ENCODE data around the gene TGDS.

TGDS gene

DNA sequence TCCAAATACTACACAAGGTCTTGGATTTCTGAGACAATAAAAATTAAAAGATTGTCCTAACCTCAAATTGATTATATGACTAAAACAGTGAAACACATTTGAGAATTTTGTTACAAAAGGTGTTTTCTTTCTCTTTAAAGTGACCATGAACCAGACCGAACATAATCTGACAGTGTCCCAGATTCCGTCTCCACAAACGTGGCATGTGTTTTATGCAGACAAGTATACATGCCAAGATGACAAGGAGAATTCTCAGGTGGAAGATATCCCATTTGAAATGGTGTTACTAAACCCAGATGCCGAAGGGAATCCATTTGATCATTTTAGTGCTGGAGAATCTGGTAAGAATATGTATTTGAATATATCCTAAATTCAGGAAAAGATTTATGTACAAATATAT lies 16.1 kb upstream of the TGDS start:
- Mint-ChIP-seq H3K4me3 (no peak overlapping the region), H3K4me1 (ENCODE audit: low read depth) (peaks cover 5% of the 10 kb centered on the region), H3K36me3 (ENCODE audit: low read depth) (peaks cover 18% of the 10 kb centered on the region), H3K27me3 (no peaks in the 10 kb centered on the region), H3K27ac (no peak overlapping the region), H3K9me3 (no peaks in the 10 kb centered on the region)
- intact Hi-C loops (cut with micrococcal nuclease): no loop called here

DNA sequence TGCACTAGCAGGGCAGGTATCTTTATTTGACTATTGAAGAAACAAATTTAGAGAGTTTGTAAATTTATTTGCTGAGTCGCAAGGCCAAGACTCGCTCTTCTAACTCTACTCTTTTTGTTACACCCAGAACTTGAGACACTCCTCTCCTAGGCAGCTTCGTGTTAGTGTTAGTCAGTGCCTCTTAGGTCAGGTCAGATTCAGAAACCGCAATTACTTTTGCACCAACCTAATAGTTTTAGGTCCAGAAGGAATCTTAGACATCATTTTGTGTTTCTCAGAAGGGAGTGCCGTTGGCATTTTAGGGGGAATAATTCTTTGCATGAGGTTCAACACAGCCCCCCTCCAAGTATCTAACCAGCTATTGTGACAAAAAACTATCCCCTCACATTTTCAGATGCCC lies 14.5 kb upstream of the TGDS start:
- H3K27ac Mint-ChIP-seq: no peak overlapping the region
- no peaks in the 10 kb centered on the region for H3K9me3 Mint-ChIP-seq
- H3K36me3 Mint-ChIP-seq (ENCODE audit: low read depth): peaks cover 31% of the 10 kb centered on the region
- intact Hi-C loops (cut with micrococcal nuclease): no loop called here
- H3K27me3 Mint-ChIP-seq: no peaks in the 10 kb centered on the region
- H3K4me3 Mint-ChIP-seq: no peak overlapping the region
- peaks cover 13% of the 10 kb centered on the region for H3K4me1 Mint-ChIP-seq (ENCODE audit: low read depth)

DNA sequence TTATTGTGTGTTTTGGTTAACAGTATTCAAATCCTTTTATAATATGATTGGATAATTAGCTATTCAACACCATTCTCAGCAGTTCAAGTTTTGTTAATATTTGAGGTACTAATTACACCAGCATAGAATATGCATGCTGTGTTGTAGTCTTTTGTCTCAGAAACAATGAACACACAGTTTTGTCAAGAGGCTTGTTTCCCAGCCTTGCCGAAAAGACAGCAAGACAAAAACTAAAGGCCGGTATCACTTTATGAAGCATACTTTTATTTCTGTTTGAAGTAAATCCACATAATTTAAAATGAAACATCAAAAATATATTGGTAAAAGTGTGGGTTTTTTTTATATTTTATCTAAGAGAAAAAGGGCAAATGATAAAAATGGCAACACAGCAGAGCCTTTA lies 13.2 kb upstream of the TGDS start:
- Mint-ChIP-seq H3K4me3 (no peak overlapping the region), H3K9me3 (no peaks in the 10 kb centered on the region), H3K27ac (no peak overlapping the region), H3K4me1 (ENCODE audit: low read depth) (peaks cover 13% of the 10 kb centered on the region), H3K27me3 (no peaks in the 10 kb centered on the region), H3K36me3 (ENCODE audit: low read depth) (peaks cover 31% of the 10 kb centered on the region)
- intact Hi-C loops (cut with micrococcal nuclease): no loop called here

DNA sequence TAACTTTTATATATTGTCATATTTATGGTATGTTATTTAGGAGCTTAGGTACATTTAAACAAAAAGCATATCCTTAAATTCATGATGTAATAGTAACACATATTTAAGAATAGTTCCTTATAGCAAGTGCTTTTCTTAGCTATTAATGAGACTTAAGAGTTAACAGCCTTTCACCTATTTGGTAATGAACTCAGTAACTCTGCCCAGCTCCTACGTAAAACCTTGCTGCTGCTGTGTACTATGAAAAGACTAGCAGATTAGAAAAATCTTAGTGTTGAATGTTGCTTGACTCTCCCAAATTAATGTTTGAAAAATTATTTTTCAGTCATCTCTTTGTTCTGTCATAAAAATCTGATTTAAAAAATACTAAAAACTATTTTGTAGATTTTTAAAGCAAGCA lies 12.6 kb upstream of the TGDS start:
- H3K36me3 Mint-ChIP-seq (ENCODE audit: low read depth): peaks cover 31% of the 10 kb centered on the region
- no peaks in the 10 kb centered on the region for H3K9me3 Mint-ChIP-seq
- no peak overlapping the region for H3K27ac Mint-ChIP-seq
- peaks cover 13% of the 10 kb centered on the region for H3K4me1 Mint-ChIP-seq (ENCODE audit: low read depth)
- intact Hi-C loops (cut with micrococcal nuclease): no loop called here
- no peaks in the 10 kb centered on the region for H3K27me3 Mint-ChIP-seq
- no peak overlapping the region for H3K4me3 Mint-ChIP-seq

DNA sequence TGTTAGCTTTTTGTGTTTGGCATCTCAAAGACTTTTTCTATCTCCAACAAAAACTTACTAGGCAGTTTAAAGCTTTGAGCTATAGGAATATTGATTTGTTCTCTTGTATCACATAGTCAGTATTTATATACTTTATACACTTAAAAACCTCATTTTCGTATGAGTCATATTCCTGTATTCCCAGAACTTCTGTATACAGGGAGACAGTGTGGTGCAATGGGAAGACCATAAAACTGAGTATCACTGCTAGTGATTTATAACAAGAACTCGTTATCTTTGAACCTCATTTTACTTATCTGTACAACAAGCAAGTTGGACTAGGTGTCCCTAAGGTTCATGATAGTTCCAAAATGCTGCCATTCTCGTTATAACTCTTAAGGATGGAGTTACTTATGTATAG lies 12.0 kb upstream of the TGDS start:
- Mint-ChIP-seq H3K4me1 (ENCODE audit: low read depth) (peaks cover 15% of the 10 kb centered on the region), H3K9me3 (no peaks in the 10 kb centered on the region), H3K4me3 (no peak overlapping the region), H3K27me3 (no peaks in the 10 kb centered on the region), H3K36me3 (ENCODE audit: low read depth) (peaks cover 31% of the 10 kb centered on the region), H3K27ac (no peak overlapping the region)
- intact Hi-C loops (cut with micrococcal nuclease): no loop called here

DNA sequence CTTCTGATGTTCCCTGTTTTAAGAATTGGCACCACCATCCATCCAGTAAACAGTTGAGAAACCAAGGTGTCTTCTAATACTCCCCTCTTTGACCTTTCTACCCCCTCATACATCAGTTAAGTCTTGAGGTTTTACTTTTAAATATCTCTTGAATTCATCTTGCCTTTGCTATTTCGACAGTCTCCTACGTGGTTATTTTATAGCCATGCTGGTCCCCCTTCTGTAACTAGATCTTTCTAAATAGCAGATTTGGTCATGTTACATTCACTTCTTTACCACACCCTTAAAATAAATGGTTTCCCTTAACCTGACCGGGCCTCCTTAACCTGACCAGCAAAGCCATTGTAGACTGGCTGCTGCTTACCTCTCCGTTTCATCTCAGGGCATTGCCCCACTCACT lies 11.1 kb upstream of the TGDS start:
- Mint-ChIP-seq H3K36me3 (ENCODE audit: low read depth) (peaks cover 31% of the 10 kb centered on the region), H3K27me3 (no peaks in the 10 kb centered on the region), H3K9me3 (no peaks in the 10 kb centered on the region), H3K4me3 (no peak overlapping the region), H3K27ac (no peak overlapping the region), H3K4me1 (ENCODE audit: low read depth) (peaks cover 20% of the 10 kb centered on the region)
- intact Hi-C loops (cut with micrococcal nuclease): no loop called here

DNA sequence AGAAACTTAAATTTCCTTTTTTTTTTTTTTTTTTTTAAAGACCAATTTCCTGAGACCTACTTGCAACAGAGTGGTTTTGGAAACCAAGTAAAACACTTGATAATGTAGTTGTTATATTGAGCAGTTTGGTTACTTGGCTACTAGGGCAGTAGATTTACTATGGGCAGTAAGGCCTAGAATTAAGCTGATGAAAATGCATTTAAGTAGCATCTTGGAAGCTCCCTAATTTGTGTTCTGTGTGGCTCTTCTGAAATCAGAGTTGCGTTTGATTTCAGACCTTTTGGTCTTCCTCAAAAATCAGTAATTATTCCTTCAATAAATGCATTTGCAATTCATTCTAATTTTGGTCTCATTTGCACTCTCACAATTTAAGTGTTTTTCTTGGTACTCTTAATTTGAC lies 6.5 kb upstream of the TGDS start:
- H3K27me3 Mint-ChIP-seq: peaks cover 5% of the 10 kb centered on the region
- H3K4me1 Mint-ChIP-seq (ENCODE audit: low read depth): peaks cover 25% of the 10 kb centered on the region
- intact Hi-C loops (cut with micrococcal nuclease): loop anchor here (5.0 kb wide), 1 partner anchor 625 kb away; no protein-coding TSS in a partner anchor
- H3K36me3 Mint-ChIP-seq (ENCODE audit: low read depth): peaks cover 17% of the 10 kb centered on the region
- H3K4me3 Mint-ChIP-seq: peak overlapping the region; percentile 86
- peak overlapping the region; percentile 73 for H3K27ac Mint-ChIP-seq
- H3K9me3 Mint-ChIP-seq: peaks cover 10% of the 10 kb centered on the region

DNA sequence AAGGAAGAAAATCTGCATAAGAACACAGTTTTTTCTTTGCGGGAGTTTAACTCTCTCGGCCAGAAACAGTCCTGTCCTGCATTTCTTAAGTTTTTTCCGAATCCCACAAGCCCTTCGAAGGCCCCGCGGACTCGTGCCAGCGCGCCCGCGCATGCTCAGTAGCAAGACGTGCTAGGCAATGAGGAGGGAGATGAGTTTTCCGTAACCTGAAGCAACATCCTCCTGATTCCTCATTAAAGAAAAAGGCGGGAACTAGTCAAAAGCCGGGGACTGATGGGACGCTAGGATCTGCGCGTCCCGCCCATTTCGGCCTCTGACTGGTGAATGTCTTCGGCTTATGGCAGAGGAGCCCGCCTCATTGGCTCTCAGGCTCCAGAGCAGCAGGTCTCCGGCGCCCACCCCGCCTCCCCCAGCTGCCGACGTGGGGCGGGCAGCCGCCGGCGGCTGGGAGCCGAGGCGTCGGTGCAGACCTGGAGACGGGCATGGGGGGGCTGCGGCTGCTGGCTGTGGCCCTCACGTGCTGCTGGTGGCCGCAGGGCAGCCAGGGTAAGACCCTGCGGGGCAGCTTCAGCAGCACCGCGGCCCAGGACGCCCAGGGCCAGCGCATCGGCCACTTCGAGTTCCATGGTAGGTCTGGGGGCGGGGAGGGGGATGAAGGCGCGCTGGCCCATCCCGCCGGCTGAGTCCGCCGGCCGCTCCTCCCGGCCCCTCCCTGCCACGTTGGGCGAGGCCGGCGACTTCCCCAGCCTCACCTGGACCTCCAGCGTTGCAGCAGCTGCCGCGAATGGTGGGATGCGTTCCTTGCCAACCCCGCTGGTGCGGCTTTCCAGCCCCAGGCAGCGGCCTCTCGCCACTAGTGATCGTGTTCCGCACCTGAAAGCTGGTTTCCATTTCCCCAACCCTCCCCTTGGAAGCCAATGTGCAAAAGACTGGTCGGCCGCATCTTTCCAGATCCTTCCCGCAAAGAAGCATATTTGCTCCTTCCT lies 5.8 kb upstream of the TGDS start, which contains the start of gene GPR180:
Gene GPR180, plus strand, starts transcription at position 412 of the 986 bp plus-strand sequence. Its CDS starts 71 bp downstream, at position 483.
- intact Hi-C loops (cut with micrococcal nuclease): loop anchor here (5.0 kb wide), 1 partner anchor 626 kb away; no protein-coding TSS in a partner anchor
- H3K27me3 Mint-ChIP-seq: peaks cover 5% of the 10 kb centered on the region
- peak within 1 kb of the TSS; percentile 73 for H3K27ac Mint-ChIP-seq
- peaks cover 18% of the 10 kb centered on the region for H3K4me1 Mint-ChIP-seq (ENCODE audit: low read depth)
- H3K4me3 Mint-ChIP-seq: peak within 1 kb of the TSS; percentile 86
- peaks cover 9% of the 10 kb centered on the region for H3K36me3 Mint-ChIP-seq (ENCODE audit: low read depth)
- H3K9me3 Mint-ChIP-seq: peaks cover 10% of the 10 kb centered on the region

DNA sequence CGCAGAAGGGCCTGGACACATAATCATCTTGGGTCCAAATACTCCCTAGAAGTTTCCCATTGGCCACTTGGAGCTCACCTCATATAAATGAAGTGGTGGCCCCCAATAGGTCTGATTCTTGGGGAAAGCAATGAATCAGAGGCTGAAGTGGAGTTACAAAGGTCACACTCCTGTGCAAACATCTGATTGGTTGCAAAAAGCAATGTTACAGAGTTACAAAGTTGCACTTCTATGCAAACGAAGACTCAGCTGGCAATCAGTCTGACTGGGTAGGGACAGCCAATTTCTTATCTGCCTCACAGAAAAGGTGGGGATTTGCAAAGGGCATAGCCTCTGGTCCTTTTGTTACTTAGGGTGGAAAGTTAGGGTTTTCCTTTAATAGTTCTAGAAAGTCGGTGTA lies 3.9 kb upstream of the TGDS start:
- intact Hi-C loops (cut with micrococcal nuclease): loop anchor here (5.0 kb wide), 1 partner anchor 627 kb away; no protein-coding TSS in a partner anchor
- Mint-ChIP-seq H3K4me1 (ENCODE audit: low read depth) (peaks cover 26% of the 10 kb centered on the region), H3K36me3 (ENCODE audit: low read depth) (peaks cover 10% of the 10 kb centered on the region), H3K9me3 (peaks cover 10% of the 10 kb centered on the region), H3K27me3 (peaks cover 5% of the 10 kb centered on the region), H3K27ac (no peak overlapping the region), H3K4me3 (no peak overlapping the region)

DNA sequence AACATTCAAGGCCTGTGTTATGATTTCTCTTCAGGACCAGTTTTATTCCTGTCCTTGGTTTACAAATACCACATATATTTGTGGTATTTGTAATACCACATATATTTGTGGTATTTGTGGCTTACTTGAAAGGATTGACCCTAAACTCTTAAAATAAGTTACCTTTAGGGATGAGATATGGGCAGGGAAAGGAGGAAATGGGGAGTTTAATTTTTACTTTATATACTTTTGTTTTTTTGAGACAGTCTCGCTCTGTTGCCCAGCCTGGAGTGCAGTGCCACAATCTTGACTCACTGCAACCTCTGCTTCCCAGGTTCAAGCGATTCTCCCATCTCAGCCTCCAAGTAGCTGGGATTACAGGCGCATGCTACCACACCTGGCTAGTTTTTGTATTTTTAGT lies 2.3 kb upstream of the TGDS start:
- no peak overlapping the region for H3K27ac Mint-ChIP-seq
- H3K9me3 Mint-ChIP-seq: peaks cover 10% of the 10 kb centered on the region
- no peak overlapping the region for H3K4me3 Mint-ChIP-seq
- intact Hi-C loops (cut with micrococcal nuclease): no loop called here
- peaks cover 5% of the 10 kb centered on the region for H3K27me3 Mint-ChIP-seq
- H3K4me1 Mint-ChIP-seq (ENCODE audit: low read depth): peaks cover 33% of the 10 kb centered on the region
- peaks cover 10% of the 10 kb centered on the region for H3K36me3 Mint-ChIP-seq (ENCODE audit: low read depth)

DNA sequence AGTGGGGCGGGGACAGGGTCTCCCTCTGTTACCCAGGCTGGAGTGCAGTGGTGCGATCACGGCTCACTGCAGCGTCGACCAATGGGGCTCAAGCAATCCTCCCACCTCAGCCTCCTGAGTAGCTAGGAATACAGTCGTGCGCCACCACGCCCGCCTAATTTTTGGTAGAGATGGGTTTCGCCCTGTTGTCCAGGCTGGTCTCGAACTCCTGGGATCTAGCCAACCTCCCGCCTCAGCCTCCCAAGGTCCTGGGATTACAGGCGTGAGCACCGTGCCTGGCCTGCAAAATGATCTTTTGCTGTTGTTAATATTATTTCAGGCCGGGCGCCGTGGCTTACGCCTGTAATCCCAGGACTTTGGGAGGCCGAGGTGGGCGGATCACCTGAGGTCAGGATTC lies 621 bp upstream of the TGDS start:
- Mint-ChIP-seq H3K27ac (peak overlapping the region; percentile 86), H3K9me3 (peaks cover 10% of the 10 kb centered on the region), H3K4me3 (peak overlapping the region; percentile 84), H3K36me3 (ENCODE audit: low read depth) (peaks cover 19% of the 10 kb centered on the region), H3K4me1 (ENCODE audit: low read depth) (peaks cover 26% of the 10 kb centered on the region), H3K27me3 (peaks cover 5% of the 10 kb centered on the region)
- intact Hi-C loops (cut with micrococcal nuclease): loop anchor here (1.0 kb wide), 1 partner anchor 47 kb away; no protein-coding TSS in a partner anchor

DNA sequence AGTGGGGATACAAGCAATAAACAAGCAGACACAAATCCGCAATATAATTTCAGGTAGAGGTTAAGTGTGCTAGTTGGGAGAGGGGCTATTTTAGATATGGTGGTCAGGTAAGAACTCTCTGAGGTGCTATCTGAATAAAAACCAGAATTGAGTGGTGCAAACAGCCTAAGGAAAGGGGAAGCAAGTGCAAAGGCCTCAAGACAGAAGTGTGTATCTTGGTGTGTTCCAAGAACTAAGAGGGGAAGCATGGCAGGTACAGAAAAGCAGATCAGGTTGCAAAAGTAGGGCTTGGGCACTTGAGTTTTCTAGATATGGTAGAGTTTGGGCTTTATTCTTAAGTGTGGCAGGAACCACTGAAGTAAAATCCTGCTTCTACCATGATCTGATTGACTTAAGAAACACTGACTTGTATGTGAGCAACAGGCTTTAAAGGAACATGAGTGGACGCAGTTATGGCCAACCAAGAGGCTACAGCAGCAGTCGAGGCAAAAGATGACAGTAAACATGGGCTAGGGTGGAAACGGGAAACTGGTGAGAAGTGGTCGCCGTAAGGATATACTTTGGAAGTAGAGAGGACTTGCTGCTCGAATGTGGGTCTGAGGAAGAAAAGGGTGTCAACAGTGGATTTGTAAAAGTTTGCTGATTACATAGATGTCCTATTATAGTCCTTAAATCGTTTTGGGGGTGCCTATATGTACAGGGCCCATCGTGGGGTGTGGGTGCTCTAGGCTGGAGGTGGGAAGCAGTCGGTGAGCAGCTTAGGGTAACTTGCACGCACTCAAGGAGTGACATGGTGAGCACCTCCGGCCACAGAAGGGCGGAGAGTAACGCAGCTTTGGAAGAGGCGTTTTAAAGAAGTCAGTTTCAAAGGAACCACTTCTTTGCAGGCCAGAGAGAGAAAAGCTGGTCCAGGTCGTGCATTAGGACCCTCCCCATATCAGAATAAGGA lies 677 bp downstream of the TGDS start:
- H3K9me3 Mint-ChIP-seq: peaks cover 1% of the 10 kb centered on the region
- intact Hi-C loops (cut with micrococcal nuclease): loop anchor here (1.0 kb wide), 1 partner anchor 9 kb away; no protein-coding TSS in a partner anchor
- peaks cover 26% of the 10 kb centered on the region for H3K36me3 Mint-ChIP-seq (ENCODE audit: low read depth)
- peaks cover under 1% of the 10 kb centered on the region for H3K27me3 Mint-ChIP-seq
- H3K27ac Mint-ChIP-seq: peak overlapping the region; percentile 86
- peak overlapping the region; percentile 84 for H3K4me3 Mint-ChIP-seq
- H3K4me1 Mint-ChIP-seq (ENCODE audit: low read depth): peaks cover 20% of the 10 kb centered on the region

DNA sequence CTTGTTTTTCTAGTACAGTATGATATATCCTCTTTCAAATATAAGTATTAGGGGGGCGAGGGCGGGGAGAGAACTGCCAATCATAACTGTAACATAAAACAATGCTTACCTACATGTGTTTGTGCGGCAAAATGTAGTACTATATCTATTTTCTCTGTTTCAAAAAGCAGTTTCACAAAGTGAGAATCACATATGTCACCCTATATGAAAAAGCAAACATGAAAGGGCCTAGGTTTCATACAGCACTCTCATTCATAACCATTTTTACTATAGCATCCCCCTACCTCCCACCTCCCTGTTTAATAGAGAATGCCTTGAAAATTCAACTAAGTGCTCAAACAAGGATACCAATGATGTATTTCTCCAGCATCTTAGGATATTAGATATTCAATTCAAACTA lies 5.2 kb downstream of the TGDS start:
- Mint-ChIP-seq H3K4me3 (no peak overlapping the region), H3K4me1 (ENCODE audit: low read depth) (peaks cover 15% of the 10 kb centered on the region), H3K9me3 (no peaks in the 10 kb centered on the region), H3K27me3 (no peaks in the 10 kb centered on the region), H3K27ac (no peak overlapping the region), H3K36me3 (ENCODE audit: low read depth) (peaks cover 63% of the 10 kb centered on the region)
- intact Hi-C loops (cut with micrococcal nuclease): no loop called here
